HG03571 (cell line): ENCODE data around the gene PITHD1.
"Not testable (repeated sequence)": the region's sequence is repeated elsewhere in the genome, so short reads cannot be mapped to it uniquely, and the experiment has no call there.

Experiments
- ATAC-seq: cut with Tn5 transposase; IDR thresholded peaks from one replicate; pipeline ENCODE4 v1.9.1; 2021; ENCODE audit not compliant: unreplicated experiment

PITHD1 gene

DNA sequence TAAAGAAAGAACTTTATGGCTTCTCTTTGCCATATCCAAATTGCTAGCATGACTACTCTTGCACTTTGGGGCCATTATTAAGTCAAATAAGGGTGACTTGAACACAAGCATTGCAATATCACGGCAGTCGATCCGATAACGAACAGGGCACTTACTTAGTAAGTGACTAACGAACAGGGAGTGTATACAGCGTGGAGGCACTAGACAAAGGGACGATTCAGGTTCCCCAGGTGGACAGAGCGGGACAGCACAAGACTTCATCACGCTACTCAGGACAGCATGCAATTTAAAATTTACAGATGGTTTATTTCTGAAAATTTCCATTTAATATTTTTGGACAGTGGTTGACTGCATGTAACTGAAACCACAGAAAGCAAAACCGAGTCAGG, 5.4 kb upstream of the PITHD1 start:
- ATAC-seq, result no peak

DNA sequence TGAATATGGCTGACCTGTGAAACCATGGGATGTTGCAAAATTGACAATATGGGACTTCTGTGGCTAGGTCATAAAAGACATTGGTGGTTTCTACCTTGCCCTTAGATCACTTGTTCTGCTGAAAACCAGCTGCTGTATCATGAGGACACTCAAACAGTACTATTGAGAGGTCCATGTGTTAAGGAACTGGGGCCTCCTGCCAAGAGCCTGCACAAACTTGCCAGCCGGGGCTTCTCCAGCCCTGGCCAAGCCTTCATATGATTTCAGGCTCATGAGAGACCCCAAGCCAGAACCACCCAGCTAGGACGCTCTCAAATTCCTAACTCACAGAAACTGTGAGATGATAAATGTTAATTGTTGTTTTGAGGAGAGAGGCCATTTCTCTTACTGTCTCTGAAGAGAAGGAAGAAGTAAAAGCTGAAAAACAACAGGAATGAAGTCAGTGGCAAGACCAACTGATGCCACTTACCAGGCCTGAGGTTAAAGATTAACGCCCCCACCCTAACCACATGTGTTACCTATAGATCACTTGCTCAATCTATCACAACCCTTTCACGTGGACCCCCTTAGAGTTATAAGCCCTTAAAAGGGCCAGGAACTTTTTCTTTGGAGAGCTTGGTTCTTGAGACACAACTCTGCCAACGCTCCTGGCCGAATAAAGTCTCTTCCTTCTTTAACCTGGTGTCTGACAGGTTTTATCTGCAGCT, 3.9 kb upstream of the PITHD1 start:
- ATAC-seq, result no peak

DNA sequence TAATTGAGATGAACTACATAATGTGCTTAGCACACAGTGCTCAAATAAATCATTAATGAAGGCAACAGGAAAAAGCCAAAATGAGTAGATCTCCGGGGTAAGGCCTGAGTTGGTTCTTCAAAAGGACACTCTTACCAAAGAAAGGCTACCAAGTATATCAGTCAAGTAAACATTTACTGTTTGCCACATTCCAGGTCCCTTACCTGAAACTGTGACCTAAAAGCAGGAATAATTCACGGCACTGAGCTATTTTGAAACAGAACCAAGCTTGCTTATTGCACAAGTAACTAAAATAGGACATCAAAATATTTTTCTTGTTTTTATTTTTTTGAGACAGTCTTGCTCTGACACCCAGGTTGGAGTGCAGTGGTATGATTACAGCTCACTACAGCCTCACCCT, 2.0 kb upstream of the PITHD1 start:
- no peak for ATAC-seq

DNA sequence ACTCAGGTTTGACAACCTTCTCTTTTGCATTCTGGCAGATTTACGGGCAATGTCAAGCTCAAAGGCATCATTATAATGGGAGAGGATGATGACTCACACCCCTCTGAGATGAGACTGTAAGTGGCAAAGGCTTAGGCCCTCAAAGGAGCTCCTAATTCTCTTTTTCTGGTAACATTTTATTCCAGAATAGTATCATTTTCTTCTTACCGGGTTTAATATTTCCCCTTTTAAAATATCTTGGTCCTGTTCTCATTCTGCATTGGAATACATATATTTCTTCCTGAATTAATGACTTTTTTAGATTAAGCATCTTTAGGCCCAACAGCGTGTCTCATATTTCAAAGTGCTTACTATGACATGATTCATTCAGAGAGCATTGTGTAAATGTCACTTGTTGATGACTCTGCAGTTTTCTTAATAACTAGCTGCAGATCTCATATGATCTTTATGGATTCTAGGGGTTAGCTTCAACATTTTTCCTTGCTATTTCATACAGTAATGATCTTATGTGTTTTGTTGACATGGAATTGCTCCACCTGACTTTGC, 1.7 kb downstream of the PITHD1 start:
- ATAC-seq, result no peak

DNA sequence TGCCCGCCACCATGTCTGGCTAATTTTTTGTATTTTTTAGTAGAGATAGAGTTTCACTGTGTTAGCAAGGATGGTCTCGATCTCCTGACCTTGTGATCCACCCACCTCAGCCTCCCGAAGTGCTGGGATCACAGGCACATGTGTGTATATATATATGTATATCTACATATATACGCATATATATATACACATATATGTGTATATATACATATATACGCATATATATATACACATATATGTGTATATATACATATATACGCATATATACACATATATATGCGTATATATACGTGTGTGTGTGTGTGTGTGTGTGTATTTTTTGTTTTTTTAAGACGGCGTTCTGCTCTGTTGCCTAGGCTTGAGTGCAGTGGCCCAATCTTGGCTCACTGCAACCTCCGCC, 4.9 kb downstream of the PITHD1 start:
- not testable (repeated sequence) for ATAC-seq

DNA sequence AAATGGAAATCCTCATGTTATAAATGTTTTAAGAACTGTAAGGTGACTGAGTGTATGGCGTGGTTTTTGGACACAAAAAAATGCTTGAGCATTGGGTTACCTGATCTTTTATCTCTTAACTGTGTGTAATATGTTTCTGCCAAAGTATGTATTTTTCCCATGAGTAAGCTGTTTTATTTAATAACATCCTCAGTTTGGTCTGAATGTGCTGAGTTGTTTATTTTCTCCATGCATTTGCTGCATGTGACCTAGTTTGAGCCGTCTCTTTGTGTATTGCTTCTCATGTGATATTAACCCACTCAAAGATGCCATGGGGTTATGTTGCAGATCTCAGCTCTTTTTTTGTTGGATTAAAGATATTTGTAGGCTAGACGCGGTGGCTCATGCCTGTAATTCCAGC, 6.6 kb downstream of the PITHD1 start:
- no peak for ATAC-seq

DNA sequence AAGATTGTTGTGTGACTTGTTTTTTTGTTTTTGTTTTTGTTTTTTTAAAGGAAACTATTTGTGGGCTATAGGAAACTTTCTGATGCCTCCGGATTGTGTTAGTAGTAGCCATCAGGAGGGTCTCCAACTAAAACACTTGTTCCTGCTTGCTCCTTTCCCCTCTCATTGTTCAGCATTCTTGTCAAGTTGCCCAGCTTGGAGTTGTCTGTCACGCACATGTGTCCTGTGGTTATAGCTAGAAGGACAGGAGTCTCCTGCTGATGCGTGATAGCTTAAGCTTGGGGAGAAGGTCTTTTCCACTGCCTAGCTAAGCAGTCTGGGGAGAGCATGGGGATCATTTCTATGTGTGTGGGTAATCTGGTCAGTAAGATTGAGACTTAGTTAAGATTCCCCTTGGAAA, 9.5 kb downstream of the PITHD1 start:
- ATAC-seq, result no peak

DNA sequence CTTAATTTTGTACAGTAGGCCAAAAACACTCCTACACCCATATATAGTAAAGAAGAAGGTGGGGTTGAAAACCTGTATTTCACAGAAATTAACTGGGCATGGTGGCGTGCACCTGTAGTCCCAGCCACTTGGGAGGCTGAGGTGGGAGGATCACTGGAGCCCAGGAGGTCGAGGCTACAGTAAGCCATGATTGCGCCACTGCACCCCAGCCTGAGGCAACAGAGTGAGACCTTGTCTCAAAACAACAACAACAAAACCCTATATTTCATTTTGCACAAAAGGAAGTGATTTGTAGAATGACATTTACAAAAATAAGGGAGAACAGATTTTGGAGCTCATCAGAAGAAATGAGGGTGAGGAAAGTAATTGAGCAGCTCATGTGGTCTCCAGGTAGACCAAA, 10.5 kb downstream of the PITHD1 start:
- no peak for ATAC-seq

DNA sequence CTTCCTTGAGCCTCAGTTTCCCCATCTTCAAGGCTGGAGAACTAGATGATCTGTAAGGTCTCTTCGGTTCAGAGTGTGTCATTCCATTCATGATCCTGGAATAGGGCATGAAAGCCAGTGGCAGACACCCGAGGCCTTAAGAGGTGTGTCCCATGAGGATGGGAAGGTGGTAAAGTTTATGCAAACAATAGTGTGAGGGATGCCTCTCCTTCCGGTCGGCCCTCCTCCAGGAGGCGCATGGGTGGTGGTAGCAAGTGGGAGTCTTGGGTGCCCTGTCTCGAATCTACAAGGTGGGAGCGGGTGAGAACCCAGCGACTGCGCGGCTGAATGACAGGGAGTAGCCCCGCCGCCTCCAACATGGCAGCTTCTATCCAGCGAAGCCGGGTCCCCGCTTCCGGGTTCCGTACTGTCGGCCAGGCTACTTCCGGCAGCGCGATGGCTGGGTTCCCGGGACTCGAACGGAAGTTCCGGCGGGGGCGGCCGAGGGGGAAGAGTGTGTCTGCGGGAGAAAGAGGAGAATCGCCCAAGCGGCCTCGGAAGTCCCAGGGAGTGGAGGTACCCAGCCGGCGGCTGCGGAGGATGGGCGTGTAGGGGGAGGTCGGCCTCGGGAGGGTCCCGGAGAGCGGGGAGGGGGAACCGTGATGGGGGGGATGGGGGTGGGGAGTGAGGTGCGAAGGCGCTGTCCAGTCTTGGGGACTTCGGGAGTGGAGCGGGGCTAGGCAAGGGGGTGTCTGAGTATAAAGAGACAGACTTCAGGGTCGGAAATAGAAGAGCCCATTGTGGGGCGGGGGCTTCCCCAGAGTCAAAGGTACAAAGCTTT, 12.7 kb downstream of the PITHD1 start, which contains the start of gene LYPLA2:
Gene LYPLA2 (plus strand): TSS at position 450 of the 820 bp plus-strand sequence. CDS start 1,538 bp downstream, outside the sequence.
- ATAC-seq, result peak; percentile 72

DNA sequence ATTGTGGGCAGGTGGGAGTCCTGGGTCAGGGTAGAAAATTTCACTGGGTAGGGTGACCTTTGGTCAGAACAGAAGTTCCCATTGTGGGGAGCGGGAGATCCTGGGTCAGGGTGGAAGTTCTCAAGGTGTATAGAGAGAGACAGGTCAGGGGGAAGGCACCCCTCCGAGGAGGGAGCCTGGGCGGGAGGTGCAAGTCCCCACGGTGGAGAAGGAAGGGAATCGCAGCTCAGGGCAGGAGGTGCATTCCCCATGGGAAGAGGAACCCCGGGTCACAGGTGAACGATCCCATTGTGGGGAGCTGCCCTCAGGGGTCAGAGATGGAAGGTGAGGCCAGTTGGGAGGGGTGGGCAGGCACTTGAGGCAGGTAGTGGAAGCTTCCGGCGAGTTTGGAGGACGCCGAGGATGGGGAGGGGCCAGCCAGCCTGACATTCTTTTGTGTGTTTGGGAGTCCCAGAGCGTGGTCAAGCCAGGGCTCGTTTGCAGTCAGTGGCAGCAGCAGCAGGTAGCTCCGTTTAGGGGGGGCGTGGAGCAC, 13.4 kb downstream of the PITHD1 start:
- ATAC-seq, result no peak

DNA sequence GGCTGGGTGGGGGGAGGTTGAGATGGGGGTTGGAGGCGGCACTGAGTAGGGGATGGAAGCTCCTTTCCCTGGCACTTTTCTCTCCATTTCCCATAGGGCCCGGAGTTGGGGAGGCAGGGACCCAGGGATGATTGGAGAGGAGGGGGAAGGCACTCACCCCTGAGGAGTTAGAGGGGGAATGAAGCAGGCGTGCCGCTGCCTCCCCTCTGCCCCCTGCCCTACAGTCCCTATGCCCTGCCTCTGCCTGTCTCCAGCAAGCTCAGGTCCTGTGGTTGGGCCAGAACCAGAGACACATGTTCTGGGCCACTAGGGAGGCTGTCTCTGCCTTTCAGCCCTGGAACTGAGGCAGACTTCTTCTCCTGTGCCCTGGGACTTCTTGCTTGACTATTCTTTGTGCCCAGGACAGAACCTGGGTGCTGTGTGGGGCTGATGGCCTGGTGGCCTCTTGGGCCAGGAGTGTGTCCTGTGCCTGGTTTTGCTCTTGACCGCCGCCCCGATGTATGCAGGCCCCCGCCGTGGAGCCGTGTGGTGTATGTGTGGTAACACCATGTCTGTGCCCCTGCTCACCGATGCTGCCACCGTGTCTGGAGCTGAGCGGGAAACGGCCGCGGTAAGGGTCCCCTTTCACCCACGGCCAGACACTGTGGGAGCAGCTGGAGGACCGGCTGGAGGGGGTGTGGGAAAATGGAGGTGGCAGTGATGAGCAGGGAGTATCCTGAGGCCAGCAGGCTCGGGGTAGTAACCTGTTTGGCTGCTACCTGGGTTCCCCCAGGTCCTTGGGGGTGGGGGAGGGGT, 14.1 kb downstream of the PITHD1 start:
- no peak for ATAC-seq

DNA sequence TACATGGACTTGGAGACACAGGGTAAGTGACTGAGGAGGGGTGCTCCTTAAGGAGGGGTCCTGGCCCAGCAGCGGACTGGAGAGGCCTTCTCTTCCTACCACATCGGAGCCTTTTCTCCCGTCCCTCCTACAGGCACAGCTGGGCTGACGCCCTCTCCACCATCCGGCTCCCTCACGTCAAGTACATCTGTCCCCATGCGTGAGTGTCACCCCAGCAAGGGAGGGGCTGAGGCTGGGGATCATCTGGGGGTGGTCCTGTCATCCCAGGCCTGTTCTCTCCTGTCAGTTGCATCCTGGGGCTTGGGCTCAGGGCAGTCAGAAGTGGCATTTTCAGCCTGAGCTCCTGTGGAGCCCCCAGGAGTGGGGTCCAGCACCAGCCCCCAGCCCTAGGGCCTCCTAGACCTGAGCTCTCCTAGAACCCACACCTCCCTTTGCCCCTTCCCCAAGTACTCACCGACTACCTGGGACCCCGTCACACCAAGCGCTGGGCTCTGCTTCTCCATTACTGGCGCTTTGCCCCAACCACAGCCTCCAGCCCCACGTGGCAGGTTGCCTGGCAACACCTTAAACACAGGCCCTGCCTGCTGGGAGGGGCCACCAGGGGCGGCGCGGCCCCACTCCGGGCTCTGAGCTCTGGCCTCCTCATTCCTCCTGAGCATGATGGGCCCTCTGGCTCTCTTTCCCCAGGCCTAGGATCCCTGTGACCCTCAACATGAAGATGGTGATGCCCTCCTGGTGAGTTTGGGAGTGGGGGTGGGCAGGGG, 15.0 kb downstream of the PITHD1 start:
- ATAC-seq, result no peak

DNA sequence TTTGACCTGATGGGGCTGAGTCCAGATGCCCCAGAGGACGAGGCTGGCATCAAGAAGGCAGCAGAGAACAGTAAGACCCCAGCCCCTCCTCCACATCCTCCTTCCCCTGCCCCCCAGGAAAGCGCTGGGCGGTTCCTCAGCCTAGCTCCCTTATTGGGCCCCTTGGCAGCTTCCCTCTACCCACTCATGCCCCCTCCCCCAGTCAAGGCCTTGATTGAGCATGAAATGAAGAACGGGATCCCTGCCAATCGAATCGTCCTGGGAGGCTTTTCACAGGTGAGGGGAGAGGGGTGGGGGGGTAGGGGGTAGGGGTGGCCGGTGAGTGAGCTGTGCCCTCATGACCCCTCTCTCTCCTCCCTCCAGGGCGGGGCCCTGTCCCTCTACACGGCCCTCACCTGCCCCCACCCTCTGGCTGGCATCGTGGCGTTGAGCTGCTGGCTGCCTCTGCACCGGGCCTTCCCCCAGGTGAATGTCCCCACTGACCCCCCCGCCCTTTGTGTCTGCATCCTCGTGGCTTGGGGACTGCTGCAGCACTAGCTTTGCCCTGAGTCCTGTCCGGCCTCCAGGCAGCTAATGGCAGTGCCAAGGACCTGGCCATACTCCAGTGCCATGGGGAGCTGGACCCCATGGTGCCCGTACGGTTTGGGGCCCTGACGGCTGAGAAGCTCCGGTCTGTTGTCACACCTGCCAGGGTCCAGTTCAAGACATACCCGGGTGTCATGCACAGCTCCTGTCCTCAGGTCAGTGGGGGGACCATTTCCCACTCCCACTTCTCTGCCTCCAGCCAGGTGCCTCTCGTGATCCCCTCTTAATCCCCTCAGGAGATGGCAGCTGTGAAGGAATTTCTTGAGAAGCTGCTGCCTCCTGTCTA, 15.9 kb downstream of the PITHD1 start:
- no peak for ATAC-seq

DNA sequence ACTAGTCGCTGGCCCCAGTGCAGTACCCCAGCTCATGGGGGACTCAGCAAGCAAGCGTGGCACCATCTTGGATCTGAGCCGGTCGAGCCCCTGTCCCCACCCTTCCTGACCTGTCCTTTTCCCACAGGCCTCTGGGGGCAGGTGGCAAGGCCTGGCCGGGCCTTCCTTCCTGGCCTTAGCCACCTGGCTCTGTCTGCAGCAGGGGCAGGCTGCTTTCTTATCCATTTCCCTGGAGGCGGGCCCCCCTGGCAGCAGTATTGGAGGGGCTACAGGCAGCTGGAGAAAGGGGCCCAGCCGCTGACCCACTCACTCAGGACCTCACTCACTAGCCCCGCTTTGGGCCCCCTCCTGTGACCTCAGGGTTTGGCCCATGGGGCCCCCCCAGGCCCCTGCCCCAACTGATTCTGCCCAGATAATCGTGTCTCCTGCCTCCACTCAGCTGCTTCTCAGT, 16.5 kb downstream of the PITHD1 start:
- not testable (repeated sequence) for ATAC-seq

DNA sequence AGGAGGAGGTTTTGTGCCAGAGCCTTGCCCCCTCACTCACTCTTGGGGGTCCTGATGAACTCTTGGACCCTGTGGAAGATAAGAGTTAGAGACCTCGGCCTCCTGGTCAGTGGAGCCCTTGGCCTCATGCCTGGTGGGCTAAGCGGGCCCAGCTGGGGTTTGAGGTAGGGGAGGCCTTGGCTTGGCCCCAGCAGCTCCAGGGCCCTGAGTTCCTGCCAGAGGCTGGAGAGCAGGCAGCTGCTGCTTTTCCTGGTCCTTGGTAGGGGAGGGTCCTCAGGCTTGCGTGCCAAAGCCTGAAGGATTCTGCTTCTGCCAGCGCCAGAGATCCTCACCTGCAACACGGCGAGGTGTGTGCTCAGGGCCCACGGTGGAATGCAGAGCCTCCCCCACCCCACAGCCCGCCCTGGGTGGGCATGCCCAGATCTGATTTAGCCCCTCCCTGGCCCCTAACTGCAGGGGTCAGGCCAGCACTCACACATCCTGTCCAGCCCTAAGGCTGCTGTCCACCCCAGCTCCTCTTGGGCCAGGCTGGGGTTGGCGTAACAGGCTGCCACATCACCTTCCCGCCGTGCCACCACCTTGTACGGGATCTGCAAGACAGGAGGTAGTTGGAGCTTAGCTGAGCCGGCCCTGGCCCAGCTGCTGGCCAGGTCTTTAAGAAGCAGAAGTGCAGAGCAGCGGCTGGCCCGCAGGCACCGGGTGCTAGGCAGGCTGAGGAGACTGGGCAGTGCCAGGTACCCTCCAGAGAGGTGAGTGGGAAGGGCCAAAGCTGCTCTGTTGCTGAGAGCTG, 17.7 kb downstream of the PITHD1 start:
- no peak for ATAC-seq

DNA sequence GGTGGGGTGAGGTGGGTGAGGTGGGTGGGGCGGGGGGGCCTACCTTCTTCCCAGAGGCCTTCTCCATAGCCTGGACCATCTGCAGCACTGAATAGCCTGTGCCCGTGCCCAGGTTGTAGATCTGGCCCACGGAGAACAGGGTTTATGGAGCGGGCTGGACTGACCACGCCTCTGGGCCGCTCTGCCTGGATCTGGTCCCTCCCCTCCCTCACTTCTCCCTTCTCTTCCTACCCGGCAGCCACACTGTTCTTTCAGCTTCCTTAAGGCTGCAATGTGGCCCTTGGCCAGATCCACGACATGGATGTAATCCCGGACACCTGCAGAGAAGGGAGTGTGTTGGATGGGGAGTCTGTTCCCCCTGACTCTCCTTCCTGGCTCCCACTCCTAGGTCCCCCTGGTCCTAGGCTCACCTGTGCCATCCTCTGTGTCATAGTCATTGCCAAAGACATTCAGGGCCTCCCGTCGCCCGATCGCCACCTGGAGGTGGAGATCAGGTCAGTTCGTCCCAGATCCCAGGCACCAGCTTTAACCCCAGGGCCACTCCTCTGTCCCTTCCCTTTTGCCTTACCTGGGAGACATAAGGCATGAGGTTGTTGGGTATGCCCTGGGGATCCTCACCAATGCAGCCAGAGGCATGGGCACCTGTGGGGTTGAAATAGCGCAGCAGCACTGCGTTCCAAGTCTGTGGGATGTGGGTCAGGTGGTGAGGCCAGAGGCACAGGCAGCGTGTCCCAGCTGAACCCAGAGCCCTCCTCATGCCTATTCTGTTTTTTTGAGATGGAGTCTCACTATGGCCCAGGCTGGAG, 18.5 kb downstream of the PITHD1 start:
- ATAC-seq, result no peak
